ENCODE results near the gene OR5AC2. TPM values are rescaled to one million over a fixed set of nuclear protein-coding genes. Genes with fewer than 3 reads are reported as not detected.

The OR5AC2 gene
- total RNA-seq, 1 donor from 2014 or later = not detected

- H3K9me3 Mint-ChIP-seq (ENCODE audit: low read depth) = no peaks in the 10 kb centered on the region
Measured at GRCh38 chr3:98068824-98069223, 18.1 kb upstream of the OR5AC2 start.

GRCh38 chr3:98070840-98071239, 16.1 kb upstream of the OR5AC2 start:
- TF ChIP-seq CTCF (IDR thresholded peaks at IDR 0.05; ENCODE audit: unreplicated experiment) = no peak
- no peaks in the 10 kb centered on the region for H3K4me1 Mint-ChIP-seq (ENCODE audit: low read depth)
- H3K4me3 Mint-ChIP-seq (ENCODE audit: low read depth) = no peak overlapping the region
- no peaks in the 10 kb centered on the region for H3K27me3 Mint-ChIP-seq
- no peak for DNase-seq (ENCODE audit: low spot score, unreplicated experiment)
- no peak overlapping the region for H3K27ac Mint-ChIP-seq
- no peaks in the 10 kb centered on the region for H3K36me3 Mint-ChIP-seq (ENCODE audit: insufficient read depth)
- H3K9me3 Mint-ChIP-seq (ENCODE audit: low read depth) = no peaks in the 10 kb centered on the region

More at GRCh38 chr3:98068824-98069223, 18.1 kb upstream of the OR5AC2 start:
- Mint-ChIP-seq H3K36me3 (ENCODE audit: insufficient read depth) (no peaks in the 10 kb centered on the region), H3K27ac (no peak overlapping the region), H3K4me3 (ENCODE audit: low read depth) (no peak overlapping the region), H3K27me3 (no peaks in the 10 kb centered on the region), H3K4me1 (ENCODE audit: low read depth) (no peaks in the 10 kb centered on the region)
- TF ChIP-seq CTCF (IDR thresholded peaks at IDR 0.05; ENCODE audit: unreplicated experiment) = peak; percentile 23
- no peak for DNase-seq (ENCODE audit: low spot score, unreplicated experiment)

- Mint-ChIP-seq H3K27me3 (no peaks in the 10 kb centered on the region), H3K4me3 (ENCODE audit: low read depth) (no peak overlapping the region), H3K27ac (no peak overlapping the region), H3K9me3 (ENCODE audit: low read depth) (no peaks in the 10 kb centered on the region), H3K36me3 (ENCODE audit: insufficient read depth) (no peaks in the 10 kb centered on the region), H3K4me1 (ENCODE audit: low read depth) (no peaks in the 10 kb centered on the region)
- DNase-seq (ENCODE audit: low spot score, unreplicated experiment) = no peak
- TF ChIP-seq CTCF (IDR thresholded peaks at IDR 0.05; ENCODE audit: unreplicated experiment) = no peak
Measured at GRCh38 chr3:98073486-98073885, 13.5 kb upstream of the OR5AC2 start.

GRCh38 chr3:98095882-98096281, 8.9 kb downstream of the OR5AC2 start:
- no peak for DNase-seq (ENCODE audit: low spot score, unreplicated experiment)
- TF ChIP-seq CTCF (IDR thresholded peaks at IDR 0.05; ENCODE audit: unreplicated experiment) = no peak
- no peak overlapping the region for H3K4me3 Mint-ChIP-seq (ENCODE audit: low read depth)

GRCh38 chr3:98099848-98100247, 12.9 kb downstream of the OR5AC2 start:
- Mint-ChIP-seq H3K4me1 (ENCODE audit: low read depth) (no peaks in the 10 kb centered on the region), H3K9me3 (ENCODE audit: low read depth) (no peaks in the 10 kb centered on the region), H3K27me3 (no peaks in the 10 kb centered on the region), H3K27ac (no peak overlapping the region), H3K36me3 (ENCODE audit: insufficient read depth) (no peaks in the 10 kb centered on the region), H3K4me3 (ENCODE audit: low read depth) (no peak overlapping the region)
- DNase-seq (ENCODE audit: low spot score, unreplicated experiment) = no peak
- TF ChIP-seq CTCF (IDR thresholded peaks at IDR 0.05; ENCODE audit: unreplicated experiment) = no peak

More at GRCh38 chr3:98095882-98096281, 8.9 kb downstream of the OR5AC2 start:
- Mint-ChIP-seq H3K9me3 (ENCODE audit: low read depth) (no peaks in the 10 kb centered on the region), H3K27ac (no peak overlapping the region), H3K36me3 (ENCODE audit: insufficient read depth) (no peaks in the 10 kb centered on the region), H3K4me1 (ENCODE audit: low read depth) (no peaks in the 10 kb centered on the region), H3K27me3 (no peaks in the 10 kb centered on the region)
